GM12892 (cell line): ENCODE results near the gene ABI1.

Experiments
- POLR2A ChIP-seq: IDR thresholded peaks from 2 replicates; pipeline ENCODE4 v1.6.1; 2011; ENCODE audit warnings: low read depth, low read length, control low read depth
- POLR2AphosphoS5 ChIP-seq: IDR thresholded peaks from 2 replicates; pipeline ENCODE4 v1.6.1; 2011; ENCODE audit warnings: low read depth, low read length, control low read depth

DNA sequence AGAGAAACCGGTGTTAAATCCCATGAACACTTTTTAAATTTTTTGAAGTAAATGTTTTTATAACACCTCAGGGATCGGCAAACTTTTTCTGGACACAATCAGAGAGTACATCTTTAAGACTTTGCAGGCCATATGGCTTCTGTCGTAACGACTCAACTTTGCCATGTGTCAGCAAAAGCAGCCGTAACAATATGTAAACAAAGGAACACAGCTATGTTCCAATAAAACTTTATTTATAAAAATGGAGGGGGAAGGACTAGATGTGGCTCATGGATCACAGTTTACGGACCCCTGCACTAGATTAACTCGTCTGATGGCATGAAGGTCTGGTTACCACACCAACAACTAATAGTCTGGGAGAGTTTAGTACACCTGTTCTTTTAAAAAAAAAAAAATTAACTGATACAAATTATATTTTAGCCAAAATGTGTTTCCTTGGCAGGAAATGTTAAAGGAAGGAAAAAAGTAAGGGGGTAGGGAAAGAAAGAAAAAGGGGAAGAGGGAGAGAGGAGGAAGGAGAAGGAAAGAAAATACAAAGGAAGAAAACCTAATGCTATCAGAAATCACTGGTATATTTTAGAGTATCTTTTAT is 50.2 kb downstream of the ABI1 start:
- TF ChIP-seq POLR2A (no peak), POLR2AphosphoS5 (no peak)
